HG03354 (cell line): Measurements from ENCODE around the gene PROS1.
"Not testable (repeated sequence)": the region's sequence is repeated elsewhere in the genome, so short reads cannot be mapped to it uniquely, and the experiment has no call there.

ENCODE experiments used
- ATAC-seq: cut with Tn5 transposase; IDR thresholded peaks from one replicate; pipeline ENCODE4 v1.9.1; 2021; ENCODE audit warnings: mild to moderate bottlenecking; ENCODE audit not compliant: unreplicated experiment, poor library complexity, severe bottlenecking

PROS1 gene

DNA sequence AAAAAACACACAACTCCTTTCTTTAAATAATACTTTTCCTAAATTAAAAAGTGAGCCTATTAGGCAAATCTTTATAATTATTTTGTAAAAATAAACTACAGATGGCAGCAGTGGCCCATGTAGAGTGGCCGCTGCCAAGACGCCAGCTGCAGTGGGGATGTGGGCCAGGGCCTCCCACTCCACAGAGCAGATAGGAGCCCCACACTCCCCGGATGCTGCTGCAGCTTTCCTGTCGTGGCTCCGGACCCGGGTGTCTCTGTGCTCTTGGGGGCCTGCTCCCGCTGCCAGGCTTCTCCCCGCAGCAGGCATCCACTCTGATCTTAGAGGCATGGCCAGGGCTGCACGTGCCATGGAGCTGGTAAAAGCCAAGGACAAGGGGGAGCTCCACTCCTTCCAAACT is 67.5 kb downstream of the PROS1 start:
- no peak for ATAC-seq

DNA sequence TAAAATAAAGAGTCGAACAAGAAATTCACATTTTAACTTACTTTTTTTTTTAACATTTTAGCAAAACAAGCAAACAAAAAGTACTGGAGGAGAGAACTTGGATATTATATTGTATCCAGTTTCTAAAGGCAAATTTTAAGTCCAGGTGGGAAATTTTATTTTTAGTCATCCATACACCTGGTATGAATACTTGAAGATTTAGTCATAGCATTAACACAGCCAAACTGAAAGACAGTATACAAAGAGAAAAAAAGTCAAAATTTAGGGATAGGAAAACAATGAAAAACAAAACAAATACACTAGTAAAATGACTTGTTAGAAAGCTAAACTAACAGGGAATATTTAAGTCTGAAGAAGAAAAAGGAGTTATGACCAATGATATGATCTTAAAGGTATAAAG is 69.1 kb downstream of the PROS1 start:
- no peak for ATAC-seq

DNA sequence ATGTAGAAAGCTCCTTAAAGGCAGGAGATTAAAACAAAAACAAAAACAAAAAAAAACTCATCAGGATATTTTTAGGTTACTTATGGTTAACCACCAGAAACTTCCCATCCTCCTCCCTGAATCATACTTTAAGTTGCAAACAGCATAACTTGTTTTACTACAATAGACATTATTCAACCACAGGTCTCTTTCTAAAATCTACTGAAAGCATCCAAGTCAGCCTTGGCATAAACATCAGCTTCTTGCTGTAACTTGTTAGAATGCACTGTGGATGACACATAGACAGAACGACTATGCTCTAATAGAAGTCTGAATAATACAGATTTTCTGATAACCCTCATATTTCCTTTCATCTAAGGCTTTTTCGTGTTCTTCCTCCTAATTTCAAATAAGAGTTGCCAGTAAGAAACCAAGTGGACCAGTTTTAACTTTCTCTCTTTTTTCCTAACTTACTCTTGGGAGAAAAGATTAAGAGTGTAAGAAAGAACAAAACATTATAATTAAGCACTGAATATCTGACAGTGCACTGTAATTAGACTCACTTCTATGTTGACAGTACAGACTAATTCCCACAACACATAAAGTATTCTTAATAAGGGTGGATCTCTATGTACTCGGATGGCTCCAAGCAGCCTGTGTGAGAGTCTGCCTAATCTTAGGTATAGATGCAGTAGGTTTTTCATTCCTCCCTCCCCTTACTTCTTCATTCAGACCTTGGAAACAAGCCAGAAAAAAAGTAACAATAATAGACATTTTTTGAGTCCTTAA is 95.3 kb downstream of the PROS1 start:
- ATAC-seq, result not testable (repeated sequence)

DNA sequence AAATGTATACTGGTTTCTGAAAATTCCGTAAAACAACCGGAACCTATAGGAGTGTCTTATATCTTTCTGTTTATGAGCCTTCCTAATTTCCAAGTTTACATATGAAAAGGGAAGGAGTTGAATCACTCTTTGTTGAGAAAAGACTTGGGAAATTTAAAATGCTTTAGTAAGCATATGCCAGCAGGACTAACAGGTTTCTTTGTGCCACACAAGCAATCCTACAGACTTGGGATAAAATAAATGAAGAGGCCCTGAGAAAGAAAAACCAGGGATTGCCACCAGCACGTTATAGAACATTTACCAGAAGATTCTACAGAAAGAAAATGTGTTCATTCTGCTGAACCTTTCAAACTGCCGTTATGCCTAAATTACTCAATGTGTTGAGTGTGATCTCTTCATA is 96.3 kb downstream of the PROS1 start:
- ATAC-seq, result not testable (repeated sequence)

DNA sequence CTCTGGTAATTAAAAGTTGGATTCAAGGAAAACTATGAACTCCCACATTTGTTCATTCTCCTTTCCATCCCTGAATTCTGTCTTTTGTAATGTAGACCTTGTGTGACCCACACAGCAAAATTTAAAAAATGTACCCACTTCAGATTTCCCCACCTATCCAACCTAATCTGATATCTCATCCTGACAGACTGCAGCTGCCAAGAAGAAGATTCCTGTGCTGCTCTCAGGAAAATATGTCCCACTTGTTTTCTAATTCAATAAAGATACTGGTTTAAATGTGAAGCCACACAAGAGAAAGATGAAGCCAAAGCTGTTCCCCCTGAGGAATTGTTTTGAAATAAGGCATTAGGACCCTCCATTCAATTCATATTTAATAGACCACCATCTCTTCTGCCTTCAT is 100.3 kb downstream of the PROS1 start:
- ATAC-seq, result not testable (repeated sequence)

DNA sequence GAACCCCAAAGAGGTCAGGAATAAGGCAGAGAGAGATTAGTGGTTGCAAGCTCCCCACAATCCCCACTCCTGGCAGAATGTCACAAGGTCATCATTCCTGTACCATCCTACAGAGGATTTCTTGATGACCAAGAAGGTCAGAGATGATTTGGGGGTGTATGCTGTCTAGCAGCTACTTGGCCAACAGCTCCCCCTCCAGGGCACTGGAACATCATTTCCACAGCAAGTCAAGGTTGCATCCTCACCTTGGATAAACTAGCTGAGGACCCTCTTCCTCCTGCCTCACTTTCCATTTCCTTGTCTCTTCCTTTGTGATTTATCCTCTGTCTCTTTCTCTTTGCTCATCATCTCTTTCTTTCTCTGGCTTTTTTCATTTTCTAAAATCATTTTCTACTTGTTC is 106.3 kb downstream of the PROS1 start:
- ATAC-seq, result no peak

DNA sequence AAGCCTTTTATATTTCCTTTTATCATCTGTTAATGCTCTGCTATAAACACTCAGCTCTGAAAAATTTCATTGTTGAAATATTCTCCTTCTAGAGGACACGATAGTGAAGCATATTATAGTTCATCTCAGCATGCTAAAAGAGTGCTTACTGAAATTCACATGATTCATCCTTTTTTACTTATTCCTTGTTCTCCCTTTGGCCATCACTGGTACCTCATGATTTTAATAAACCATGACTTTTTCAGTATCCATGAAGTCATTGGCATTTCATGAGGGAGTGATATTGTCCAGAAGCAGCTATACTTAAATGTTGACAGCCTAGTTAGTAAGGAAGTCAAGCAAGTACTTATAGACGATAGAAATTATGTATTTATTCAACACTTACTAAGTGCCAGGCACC is 112.7 kb downstream of the PROS1 start:
- ATAC-seq, result no peak

DNA sequence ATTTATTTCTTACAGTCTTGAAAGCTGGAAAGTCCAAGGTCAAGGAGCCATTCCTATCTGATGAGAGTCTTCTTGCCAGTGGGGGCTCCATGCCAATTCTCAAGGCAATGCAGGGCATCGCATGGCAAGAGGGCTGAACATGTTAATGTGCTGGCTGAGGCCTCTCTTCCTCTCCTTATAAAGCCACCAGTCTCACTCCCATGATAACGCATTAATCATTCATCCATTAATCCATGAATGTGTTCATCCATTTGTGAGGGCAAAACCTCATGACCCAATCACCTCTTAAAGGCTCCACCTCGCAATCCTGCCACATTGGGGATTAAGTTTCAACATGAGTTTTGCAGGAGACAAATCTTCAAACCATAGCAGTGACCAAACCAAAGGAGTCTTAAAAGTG is 118.3 kb downstream of the PROS1 start:
- no peak for ATAC-seq

DNA sequence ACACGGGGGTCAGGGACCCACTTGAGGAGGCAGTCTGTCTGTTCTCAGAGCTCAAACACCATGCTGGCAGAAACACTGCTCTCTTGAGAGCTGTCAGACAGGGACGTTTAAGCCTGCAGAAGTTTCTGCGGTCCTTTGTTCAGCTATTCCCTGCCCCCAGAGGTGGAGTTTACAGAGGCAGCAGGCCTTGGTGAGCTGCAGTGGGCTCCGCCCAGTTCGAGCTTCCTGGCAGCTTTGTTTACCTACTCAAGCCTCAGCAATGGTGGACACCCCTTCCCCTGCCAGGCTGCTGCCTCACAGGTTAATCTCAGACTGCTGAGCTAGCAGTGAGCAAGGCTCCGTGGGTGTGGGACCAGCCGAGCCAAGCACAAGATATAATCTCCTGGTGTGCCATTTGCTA is 121.5 kb downstream of the PROS1 start:
- ATAC-seq, result not testable (repeated sequence)

DNA sequence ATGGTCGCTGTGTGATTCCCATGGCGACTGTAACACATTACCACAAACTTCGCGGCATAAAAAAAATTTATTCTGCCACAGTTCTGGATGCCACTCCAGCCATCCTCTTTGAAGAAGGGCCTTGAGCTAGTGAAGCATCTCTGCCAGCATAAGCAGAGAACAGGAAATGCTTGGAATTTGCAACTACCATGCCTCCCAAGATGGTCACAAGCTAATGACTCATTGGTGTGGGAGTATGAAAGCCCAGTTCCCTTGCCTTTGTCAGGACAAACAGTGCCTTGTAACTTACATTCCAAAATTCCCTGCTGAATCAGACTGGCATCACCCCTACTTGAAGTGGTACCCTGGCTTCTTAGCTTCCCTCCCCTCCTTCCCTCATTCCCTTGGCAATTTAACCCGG is 129.7 kb downstream of the PROS1 start:
- no peak for ATAC-seq

DNA sequence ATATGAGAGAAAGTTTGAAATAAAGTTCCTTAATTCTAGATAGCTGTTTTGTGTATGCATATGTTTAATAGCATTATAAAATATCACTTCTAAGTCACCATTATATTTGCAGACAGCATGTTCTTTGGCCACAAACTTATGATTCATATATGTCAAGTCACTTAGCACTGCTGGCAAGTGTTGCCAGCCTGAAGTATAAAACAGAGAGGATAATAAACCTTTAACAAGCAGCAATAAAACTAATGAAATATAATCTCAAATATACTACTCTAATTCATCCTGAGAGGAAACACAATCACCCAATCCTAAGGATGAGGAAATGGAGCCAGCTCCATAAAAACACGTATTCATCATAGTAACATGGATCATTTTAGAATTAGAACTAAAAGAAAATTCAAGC is 134.5 kb downstream of the PROS1 start:
- not testable (repeated sequence) for ATAC-seq
